Fibroblast of villous mesenchyme (primary cell): ENCODE measurements around the gene HYI. TPM values are rescaled to one million over a fixed set of nuclear protein-coding genes. Genes with fewer than 3 reads are reported as not detected.

Source experiments
- DNase-seq: peaks from one replicate; pipeline ENCODE4 v3.0.0-alpha.2; 2010; ENCODE audit warnings: low read depth
- H3K4me3 ChIP-seq: 2 replicates; pipeline ENCODE4 v1.5.1; 2011; ENCODE audit warnings: low read depth, mild to moderate bottlenecking, low read length
- CTCF ChIP-seq: IDR thresholded peaks from 2 replicates; pipeline ENCODE4 v1.5.1; 2012; ENCODE audit warnings: low read depth, mild to moderate bottlenecking, low read length; ENCODE audit not compliant: insufficient read depth
- total RNA-seq: library from RNA; depleted of rRNA; stranded (reverse); fragments of >200 nt; gene quantifications from 2 replicates; pipeline ENCODE4 v1.2.3, GENCODE V29; 2012

HYI gene
- total RNA-seq, 1 donor: 43.6 TPM

GRCh38 chr1:43443197-43443946, 10.4 kb downstream of the HYI start:
- TF ChIP-seq CTCF: no peak
- no peak for DNase-seq
- H3K4me3 ChIP-seq: no peak overlapping the region

GRCh38 chr1:43442756-43443155, 11.0 kb downstream of the HYI start:
- no peak for TF ChIP-seq CTCF
- no peak for DNase-seq
- no peak overlapping the region for H3K4me3 ChIP-seq

- no peak for DNase-seq
- no peak for TF ChIP-seq CTCF
- H3K4me3 ChIP-seq: no peak overlapping the region
Observed at GRCh38 chr1:43441894-43442637, 11.7 kb downstream of the HYI start.

GRCh38 chr1:43441166-43441893, 12.4 kb downstream of the HYI start:
- no peak overlapping the region for H3K4me3 ChIP-seq
- no peak for TF ChIP-seq CTCF
- DNase-seq: no peak

- no peak for DNase-seq
Observed at GRCh38 chr1:43440358-43440757, 13.4 kb downstream of the HYI start.

GRCh38 chr1:43439781-43440180, 13.9 kb downstream of the HYI start:
- no peak overlapping the region for H3K4me3 ChIP-seq
- DNase-seq: no peak
- no peak for TF ChIP-seq CTCF

More at GRCh38 chr1:43440358-43440757, 13.4 kb downstream of the HYI start:
- TF ChIP-seq CTCF: no peak
- no peak overlapping the region for H3K4me3 ChIP-seq
